Cardiac muscle cell (in vitro differentiated cells and primary cell): ENCODE measurements around the gene CDKN1A. TPM values are rescaled to one million over a fixed set of nuclear protein-coding genes. Genes with fewer than 3 reads are reported as not detected.

ENCODE experiments used
- DNase-seq, 2 donors: peaks; one replicate each; pipeline versions ENCODE4 v3.0.0 to v3.0.0-alpha.2; 2010 to 2017; ENCODE audit warnings: low read depth in 1 of 2, low spot score in 1 of 2
- H3K27ac ChIP-seq: fragments of 200-600 bp; sonication (generic); 2 replicates; pipeline ENCODE4 v1.5.1; 2016
- H3K27me3 ChIP-seq: fragments of 200-600 bp; sonication (generic); 2 replicates; pipeline ENCODE4 v1.6.0; 2016; ENCODE audit warnings: control low read depth
- H3K36me3 ChIP-seq: fragments of 200-600 bp; sonication (generic); 2 replicates; pipeline ENCODE4 v1.5.1; 2016; ENCODE audit warnings: control low read depth
- H3K4me1 ChIP-seq: fragments of 200-600 bp; sonication (generic); 2 replicates; pipeline ENCODE4 v1.8.1; 2017; ENCODE audit warnings: low read depth, mild to moderate bottlenecking, mixed run types
- H3K4me3 ChIP-seq: fragments of 200-600 bp; sonication (generic); 2 replicates; pipeline ENCODE4 v1.5.1; 2016; ENCODE audit warnings: mild to moderate bottlenecking
- H3K9me3 ChIP-seq: fragments of 200-600 bp; sonication (generic); 2 replicates; pipeline ENCODE4 v1.5.1; 2017; ENCODE audit warnings: low read depth, mild to moderate bottlenecking, control low read depth
- CTCF ChIP-seq: IDR thresholded peaks from 2 replicates; pipeline ENCODE4 v1.5.1; 2012; ENCODE audit warnings: low read depth, mild to moderate bottlenecking, low read length
- polyA plus RNA-seq: library from polyadenylated mRNA; unstranded; fragments of >200 nt; fragmentation: Nextera tagmentation; extraction: Ambion mirVana; gene quantifications from 2 replicates; pipeline ENCODE4 v1.2.1, GENCODE V29; 2016
- total RNA-seq: library from RNA; depleted of rRNA; stranded (reverse); fragments of >200 nt; gene quantifications from 2 replicates; pipeline ENCODE4 v1.2.3, GENCODE V29; 2016

Gene CDKN1A
- total and polyA plus RNA-seq, 2 experiments from 2014 or later = 60.8 to 141 TPM

GRCh38 chr6:36634317-36635108 lies 44.0 kb upstream of the CDKN1A start:
- no peak overlapping the region for H3K4me3 ChIP-seq
- H3K36me3 ChIP-seq = no peaks in the 10 kb centered on the region
- peak overlapping the region; percentile 34 for H3K27ac ChIP-seq
- H3K27me3 ChIP-seq = no peaks in the 10 kb centered on the region
- DNase-seq = peak in 1 of 2 donors; percentile 73
- no peak for TF ChIP-seq CTCF
- H3K4me1 ChIP-seq = peaks cover 31% of the 10 kb centered on the region
- H3K9me3 ChIP-seq = no peaks in the 10 kb centered on the region

GRCh38 chr6:36636283-36636682 lies 42.2 kb upstream of the CDKN1A start:
- Histone ChIP-seq H3K4me3 (no peak overlapping the region), H3K36me3 (no peaks in the 10 kb centered on the region), H3K4me1 (peaks cover 28% of the 10 kb centered on the region), H3K27me3 (no peaks in the 10 kb centered on the region), H3K9me3 (no peaks in the 10 kb centered on the region), H3K27ac (no peak overlapping the region)
- TF ChIP-seq CTCF = no peak
- peak in 1 of 2 donors; percentile 70 for DNase-seq

GRCh38 chr6:36636687-36637418 lies 41.7 kb upstream of the CDKN1A start:
- Histone ChIP-seq H3K4me3 (no peak overlapping the region), H3K27ac (no peak overlapping the region), H3K27me3 (no peaks in the 10 kb centered on the region), H3K36me3 (no peaks in the 10 kb centered on the region), H3K4me1 (peaks cover 23% of the 10 kb centered on the region), H3K9me3 (no peaks in the 10 kb centered on the region)
- TF ChIP-seq CTCF = no peak
- DNase-seq = no peak

GRCh38 chr6:36638579-36638978 lies 39.9 kb upstream of the CDKN1A start:
- TF ChIP-seq CTCF = no peak
- Histone ChIP-seq H3K4me3 (no peak overlapping the region), H3K9me3 (no peaks in the 10 kb centered on the region), H3K36me3 (no peaks in the 10 kb centered on the region), H3K27me3 (no peaks in the 10 kb centered on the region), H3K27ac (no peak overlapping the region), H3K4me1 (peaks cover 15% of the 10 kb centered on the region)
- no peak for DNase-seq

- H3K4me3 ChIP-seq = no peak overlapping the region
- peaks cover 8% of the 10 kb centered on the region for H3K4me1 ChIP-seq
- no peak overlapping the region for H3K27ac ChIP-seq
- H3K36me3 ChIP-seq = no peaks in the 10 kb centered on the region
- no peak for TF ChIP-seq CTCF
- DNase-seq = peak in 1 of 2 donors; percentile 54
- H3K9me3 ChIP-seq = no peaks in the 10 kb centered on the region
- H3K27me3 ChIP-seq = no peaks in the 10 kb centered on the region
These were observed 39.2 kb upstream of the CDKN1A start for GRCh38 chr6:36639171-36639808.
